Spleen (tissue), 11 donors: Measurements from ENCODE around the gene BLOC1S4. TPM values are rescaled to one million over a fixed set of nuclear protein-coding genes. Genes with fewer than 3 reads are reported as not detected.

Source experiments
- DNase-seq: peaks from one replicate; pipeline ENCODE4 v3.0.0-alpha.2; 2020
- H3K27ac ChIP-seq, 8 donors: fragments of 200-600 bp; sonication (generic) in 7 of 8; 1 replicate in 4 of 8; 2 replicates in 4 of 8; pipeline versions ENCODE4 v1.5.0 to v1.8.0; 2016 to 2021; ENCODE audit warnings: inconsistent platforms in 4 of 8, mild to moderate bottlenecking in 4 of 8, moderate library complexity in 1 of 8
- H3K27me3 ChIP-seq, 7 donors: fragments of 200-600 bp; sonication (generic) in 6 of 7; replicated peaks in 1 of 7; 1 replicate in 4 of 7; 2 replicates in 3 of 7; pipeline versions ENCODE4 v1.5.0 to v1.8.0; 2016 to 2021; ENCODE audit warnings: inconsistent platforms in 3 of 7, mild to moderate bottlenecking in 1 of 7
- H3K36me3 ChIP-seq, 6 donors: fragments of 200-600 bp; sonication (generic) in 5 of 6; 1 replicate in 4 of 6; 2 replicates in 2 of 6; pipeline versions ENCODE4 v1.5.0 to v1.8.0; 2016 to 2021; ENCODE audit warnings: inconsistent platforms in 2 of 6
- H3K4me1 ChIP-seq, 6 donors: fragments of 200-600 bp; sonication (generic) in 5 of 6; 1 replicate in 3 of 6; 2 replicates in 3 of 6; pipeline versions ENCODE4 v1.5.0 to v1.8.0; 2016 to 2021; ENCODE audit warnings: inconsistent platforms in 3 of 6
- H3K4me3 ChIP-seq, 8 donors: fragments of 200-600 bp; sonication (generic) in 7 of 8; 1 replicate in 4 of 8; 2 replicates in 4 of 8; pipeline versions ENCODE4 v1.5.0 to v1.8.0; 2016 to 2021; ENCODE audit warnings: inconsistent platforms in 4 of 8, mild to moderate bottlenecking in 4 of 8, moderate library complexity in 2 of 8
- H3K9me3 ChIP-seq, 8 donors: fragments of 200-600 bp; sonication (generic) in 7 of 8; 1 replicate in 4 of 8; 2 replicates in 4 of 8; pipeline versions ENCODE4 v1.5.0 to v1.8.0; 2016 to 2021; ENCODE audit warnings: inconsistent platforms in 4 of 8
- POLR2A ChIP-seq, 3 donors: fragments of 450-650 bp; IDR thresholded peaks; one replicate each; pipeline ENCODE4 v1.5.1; 2017; ENCODE audit warnings: antibody characterized with exemption in 3 of 3, mild to moderate bottlenecking in 1 of 3
- POLR2AphosphoS5 ChIP-seq, 3 donors: sonication (generic); formaldehyde crosslinking; IDR thresholded peaks; one replicate each; pipeline ENCODE4 v1.5.1; 2017; ENCODE audit warnings: antibody characterized with exemption in 3 of 3
- WGBS, 5 donors: extraction: QIAGEN DNeasy Blood & Tissue Kit in 3 of 5; methylation state at CpG; one replicate each; pipeline versions ENCODE4 v1.1.5 to v1.1.7; 2013 to 2018; 5-methylcytosine and 5-hydroxymethylcytosine counted together
- intact Hi-C: fragments of 100-400 bp; cut with DNase I; formaldehyde crosslinking; loops from one replicate; pipeline ENCODE4 v1.15.0; 2023; ENCODE audit warnings: low total_unique reads
- polyA plus RNA-seq, 3 donors: library from polyadenylated mRNA; stranded (reverse); fragments of 200-250 nt; gene quantifications; one replicate each; pipeline ENCODE4 v1.2.1, GENCODE V29; 2013
- total RNA-seq, 7 donors: library from RNA; depleted of rRNA in 3 of 7; stranded (reverse); fragments of >200 nt in 3 of 7; fragmentation: NEBNext Ultra II Directional in 4 of 7; extraction: Animal tissue kit (Norgen Biotek cat#: 25700) in 4 of 7; gene quantifications; one replicate each; pipeline versions ENCODE4 v1.1.0 to v1.2.1, GENCODE V29; 2016 to 2021
- TF ChIP-seq, protein P1 (sequence below), 11 experiments: fragments of 200-600 bp in 7 of 11; fragments of 450-650 bp in 4 of 11; sonication (generic) in 4 of 11; IDR thresholded peaks in 8 of 11; conservative IDR thresholded peaks in 3 of 11; 1 replicate in 7 of 11; 2 replicates in 4 of 11; pipeline versions ENCODE4 v1.4.0 to v1.8.0; 2016 to 2021; ENCODE audit warnings: antibody characterized with exemption in 11 of 11, inconsistent platforms in 4 of 11, mild to moderate bottlenecking in 1 of 11
- donor health status: healthy with polysubstance abuse.
- donor health status: DM: no; HTN: no; CAD: no; lungs with moderate emphysema.
- donor health status: DM: no; HTN: no; CAD: no.
- donor health status: Bipolar disorder and iron deficiency.
- donor health status: healthy.
- donor health status: DM: no; HTN: no; CAD: no.
- donor health status: DM: yes; HTN: yes; CAD: no.

Gene BLOC1S4
- total and polyA plus RNA-seq, 10 donors = 13.4 to 24.2 (median 19.0) TPM

DNA sequence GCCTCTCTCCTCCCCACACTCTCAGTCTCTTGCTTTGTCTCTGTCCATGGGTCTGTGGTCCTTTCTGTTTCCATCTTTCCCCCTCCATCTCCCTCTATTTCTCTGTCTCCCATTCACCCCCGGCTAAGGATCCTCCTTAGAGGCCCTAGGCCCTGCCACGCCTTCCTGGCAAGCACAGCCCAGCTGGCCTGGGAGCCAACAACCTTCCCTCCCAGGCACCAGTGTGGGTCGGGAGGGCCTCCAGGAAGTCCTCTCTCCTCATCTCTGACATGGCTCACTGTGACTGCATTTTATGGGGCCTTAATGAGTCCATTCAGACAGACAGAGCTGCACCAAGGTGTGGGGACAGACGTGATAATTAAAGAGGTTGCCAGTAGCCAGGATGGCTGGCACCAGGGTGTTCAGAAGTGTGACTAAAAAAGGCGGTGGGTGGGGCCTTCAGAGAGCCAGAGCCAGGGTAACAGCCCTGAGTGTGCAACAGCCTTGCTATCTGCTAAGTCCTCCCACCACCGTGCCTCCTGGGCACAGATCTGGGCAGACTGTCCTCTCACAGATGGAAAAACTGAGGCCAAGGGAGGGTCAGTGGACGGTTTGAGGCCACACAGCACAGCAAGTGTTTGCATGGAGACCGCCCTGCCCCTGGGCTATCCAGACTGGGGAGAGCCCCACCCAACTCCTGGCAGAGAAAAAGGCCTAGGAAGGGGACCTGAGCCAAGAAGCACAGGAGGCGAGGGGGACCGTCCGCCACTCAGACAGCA is 31.5 kb downstream of the BLOC1S4 start:
- H3K4me1 ChIP-seq = peaks cover 6 to 60% (median 29%) of the 10 kb centered on the region in 6 donors
- DNase-seq = no peak
- TF ChIP-seq POLR2AphosphoS5 (IDR thresholded peaks at IDR 0.05) = peak in 1 of 3 donors; percentile 8
- TF ChIP-seq, protein P1, sequence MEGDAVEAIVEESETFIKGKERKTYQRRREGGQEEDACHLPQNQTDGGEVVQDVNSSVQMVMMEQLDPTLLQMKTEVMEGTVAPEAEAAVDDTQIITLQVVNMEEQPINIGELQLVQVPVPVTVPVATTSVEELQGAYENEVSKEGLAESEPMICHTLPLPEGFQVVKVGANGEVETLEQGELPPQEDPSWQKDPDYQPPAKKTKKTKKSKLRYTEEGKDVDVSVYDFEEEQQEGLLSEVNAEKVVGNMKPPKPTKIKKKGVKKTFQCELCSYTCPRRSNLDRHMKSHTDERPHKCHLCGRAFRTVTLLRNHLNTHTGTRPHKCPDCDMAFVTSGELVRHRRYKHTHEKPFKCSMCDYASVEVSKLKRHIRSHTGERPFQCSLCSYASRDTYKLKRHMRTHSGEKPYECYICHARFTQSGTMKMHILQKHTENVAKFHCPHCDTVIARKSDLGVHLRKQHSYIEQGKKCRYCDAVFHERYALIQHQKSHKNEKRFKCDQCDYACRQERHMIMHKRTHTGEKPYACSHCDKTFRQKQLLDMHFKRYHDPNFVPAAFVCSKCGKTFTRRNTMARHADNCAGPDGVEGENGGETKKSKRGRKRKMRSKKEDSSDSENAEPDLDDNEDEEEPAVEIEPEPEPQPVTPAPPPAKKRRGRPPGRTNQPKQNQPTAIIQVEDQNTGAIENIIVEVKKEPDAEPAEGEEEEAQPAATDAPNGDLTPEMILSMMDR (IDR thresholded peaks at IDR 0.05 in 8 of 11, conservative IDR thresholded peaks at IDR 0.05 in 3 of 11) = no peak
- no peaks in the 10 kb centered on the region for H3K36me3 ChIP-seq
- no peaks in the 10 kb centered on the region for H3K27me3 ChIP-seq
- H3K9me3 ChIP-seq = no peaks in the 10 kb centered on the region
- 61 to 87% (median 70%) methylated on average over 10 to 11 of the region's 11 CpGs for WGBS, 5 donors
- intact Hi-C loops = loop anchor here (10.0 kb wide), 1 partner anchor 437 kb away; no protein-coding TSS in a partner anchor
- peak overlapping the region in 1 of 8 donors; percentile 76 for H3K27ac ChIP-seq
- no peak overlapping the region for H3K4me3 ChIP-seq

DNA sequence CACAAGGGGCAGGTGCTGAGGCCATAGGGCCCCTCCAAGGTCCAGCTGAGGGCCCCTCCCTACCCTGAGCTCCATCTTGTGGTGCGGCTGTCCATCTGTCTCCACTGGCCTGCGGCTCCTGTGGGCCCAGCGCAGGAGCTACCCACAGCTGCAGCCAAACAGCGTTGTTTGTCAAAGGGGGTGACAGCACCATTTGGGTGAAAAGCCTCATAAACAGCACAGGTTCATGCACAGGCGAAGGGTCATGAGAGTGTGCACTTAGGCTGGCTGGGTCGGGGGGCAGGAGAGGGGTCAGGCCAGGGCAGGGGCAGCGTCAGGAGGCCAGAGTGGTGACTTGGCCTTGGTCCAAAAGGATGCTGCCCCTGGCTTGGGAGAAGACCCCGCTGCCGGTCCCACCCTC is 32.3 kb downstream of the BLOC1S4 start:
- Histone ChIP-seq H3K9me3 (no peaks in the 10 kb centered on the region), H3K4me3 (no peak overlapping the region), H3K36me3 (no peaks in the 10 kb centered on the region), H3K27me3 (no peaks in the 10 kb centered on the region), H3K4me1 (peaks cover 6 to 67% (median 29%) of the 10 kb centered on the region in 6 donors), H3K27ac (peak overlapping the region in 2 of 8 donors; percentile 71 to 76)
- DNase-seq = no peak
- intact Hi-C loops = loop anchor here (10.0 kb wide), 1 partner anchor 437 kb away; no protein-coding TSS in a partner anchor
- 83 to 94% (median 90%) methylated on average over 7 to 9 of the region's 9 CpGs for WGBS, 5 donors
- TF ChIP-seq, protein P1 (IDR thresholded peaks at IDR 0.05 in 8 of 11, conservative IDR thresholded peaks at IDR 0.05 in 3 of 11) = no peak
- TF ChIP-seq POLR2A (IDR thresholded peaks at IDR 0.05) = no peak
- TF ChIP-seq POLR2AphosphoS5 (IDR thresholded peaks at IDR 0.05) = no peak

DNA sequence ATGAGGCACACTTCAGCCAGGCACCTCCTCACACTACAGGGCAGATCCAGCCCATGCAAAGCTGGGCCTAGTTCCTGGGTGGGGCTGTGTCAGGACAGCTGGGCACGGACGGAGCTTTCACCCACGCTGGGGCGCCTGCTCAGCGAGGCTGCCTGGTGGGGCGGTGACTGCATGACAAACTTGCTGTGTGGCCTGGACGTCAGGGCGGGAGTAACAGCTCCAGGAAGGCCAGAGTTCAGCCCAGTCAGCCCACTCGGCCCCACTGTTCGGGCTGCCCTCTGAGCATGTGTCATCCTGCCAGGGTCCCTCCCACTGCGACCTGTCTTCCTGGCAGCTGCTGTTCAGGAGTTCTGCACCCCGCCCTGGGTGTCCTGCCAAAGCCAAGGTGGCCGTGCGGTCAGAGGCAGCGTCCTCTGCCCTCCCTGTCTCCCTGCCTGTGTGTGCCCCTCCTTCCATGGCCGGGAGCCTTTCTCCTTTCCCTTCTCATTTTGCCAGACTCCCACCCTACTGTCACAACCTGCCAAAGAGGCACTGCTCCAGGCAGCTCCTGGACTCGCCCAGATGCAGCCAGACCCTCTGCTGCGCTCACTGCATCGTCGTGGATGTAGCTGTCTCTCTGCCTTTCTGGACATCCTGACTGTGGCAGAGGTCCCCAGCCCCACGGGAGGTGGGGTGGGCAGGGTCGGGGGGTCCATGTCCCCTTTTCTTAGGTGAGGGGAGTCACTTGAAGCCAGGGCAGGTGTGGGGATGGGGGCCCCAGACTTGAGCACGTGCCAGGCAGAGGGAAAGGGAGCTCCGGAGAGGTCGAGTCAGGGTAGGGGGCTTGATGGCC is 33.6 kb downstream of the BLOC1S4 start:
- Histone ChIP-seq H3K4me1 (peaks cover 6 to 67% (median 29%) of the 10 kb centered on the region in 6 donors), H3K36me3 (no peaks in the 10 kb centered on the region), H3K27me3 (no peaks in the 10 kb centered on the region), H3K27ac (peak overlapping the region in 7 of 8 donors; percentile 1 to 76 (median 61)), H3K4me3 (no peak overlapping the region), H3K9me3 (no peaks in the 10 kb centered on the region)
- peak; percentile 88 for DNase-seq
- TF ChIP-seq, protein P1 (IDR thresholded peaks at IDR 0.05 in 8 of 11, conservative IDR thresholded peaks at IDR 0.05 in 3 of 11) = no peak
- TF ChIP-seq POLR2AphosphoS5 (IDR thresholded peaks at IDR 0.05) = peak; percentile 79 to 89 (median 88)
- intact Hi-C loops = loop anchor here (10.0 kb wide), 1 partner anchor 435 kb away; no protein-coding TSS in a partner anchor
- WGBS, 5 donors = 55 to 79% (median 72%) methylated on average over 17 to 25 of the region's 25 CpGs
